D341Med (cell line): ENCODE measurements around the gene CENPX.

ENCODE experiments used
- DNase-seq: peaks from one replicate; pipeline ENCODE4 v3.0.0; 2012; ENCODE audit warnings: low spot score

Gene CENPX

DNA sequence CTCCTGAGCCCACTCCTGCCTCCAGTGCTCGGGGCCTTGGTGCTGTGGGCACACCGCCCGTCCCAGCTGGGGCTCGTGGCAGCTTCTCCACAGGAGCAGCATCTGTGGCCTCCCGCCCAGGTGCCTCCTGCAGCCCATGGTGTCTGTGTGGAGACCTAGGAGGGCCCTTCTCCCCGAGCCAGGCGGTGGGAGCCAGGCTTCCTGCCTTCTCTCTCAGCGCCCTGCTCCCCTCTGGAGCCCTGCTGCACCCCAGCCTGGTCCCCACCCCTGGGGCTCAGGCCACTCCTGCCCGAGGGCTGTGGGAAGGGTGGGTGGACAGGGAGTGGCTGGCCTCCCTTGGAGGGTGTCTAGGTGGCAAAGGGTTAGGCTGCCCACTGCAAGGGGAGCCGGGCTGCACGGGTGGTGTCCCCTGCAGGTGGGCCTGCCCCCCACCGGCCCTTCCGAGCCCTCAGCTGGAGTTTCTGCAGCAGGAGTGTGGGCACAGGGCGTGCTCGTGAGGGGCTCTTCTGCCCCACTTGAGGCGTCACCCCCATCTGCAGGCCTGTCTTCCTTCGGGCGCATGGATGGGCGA, 11.0 kb downstream of the CENPX start:
- no peak for DNase-seq

- DNase-seq, result no peak
These were observed 11.8 kb downstream of the CENPX start for GRCh38 chr17:82010575-82011525.

DNA sequence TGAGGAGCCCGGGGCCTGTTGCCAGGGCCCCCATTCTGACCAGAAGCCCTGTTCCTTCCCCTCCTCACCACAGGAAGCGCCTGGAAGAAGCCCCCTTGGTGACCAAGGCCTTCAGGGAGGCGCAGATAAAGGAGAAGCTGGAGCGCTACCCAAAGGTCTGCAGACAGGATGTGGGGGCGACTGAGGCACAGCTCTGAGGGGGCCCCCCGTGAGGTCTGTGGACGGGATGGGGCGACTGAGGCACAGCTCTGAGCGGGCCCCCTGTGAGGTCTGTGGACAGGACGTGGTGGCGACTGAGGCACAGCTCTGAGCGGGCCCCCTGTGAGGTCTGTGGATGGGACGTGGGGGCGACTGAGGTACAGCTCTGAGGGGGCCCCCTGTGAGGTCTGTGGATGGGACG, 13.3 kb downstream of the CENPX start:
- DNase-seq, result no peak

GRCh38 chr17:82008941-82009405, 13.7 kb downstream of the CENPX start:
- no peak for DNase-seq

- no peak for DNase-seq
These were observed 14.3 kb downstream of the CENPX start for GRCh38 chr17:82008258-82008940.

DNA sequence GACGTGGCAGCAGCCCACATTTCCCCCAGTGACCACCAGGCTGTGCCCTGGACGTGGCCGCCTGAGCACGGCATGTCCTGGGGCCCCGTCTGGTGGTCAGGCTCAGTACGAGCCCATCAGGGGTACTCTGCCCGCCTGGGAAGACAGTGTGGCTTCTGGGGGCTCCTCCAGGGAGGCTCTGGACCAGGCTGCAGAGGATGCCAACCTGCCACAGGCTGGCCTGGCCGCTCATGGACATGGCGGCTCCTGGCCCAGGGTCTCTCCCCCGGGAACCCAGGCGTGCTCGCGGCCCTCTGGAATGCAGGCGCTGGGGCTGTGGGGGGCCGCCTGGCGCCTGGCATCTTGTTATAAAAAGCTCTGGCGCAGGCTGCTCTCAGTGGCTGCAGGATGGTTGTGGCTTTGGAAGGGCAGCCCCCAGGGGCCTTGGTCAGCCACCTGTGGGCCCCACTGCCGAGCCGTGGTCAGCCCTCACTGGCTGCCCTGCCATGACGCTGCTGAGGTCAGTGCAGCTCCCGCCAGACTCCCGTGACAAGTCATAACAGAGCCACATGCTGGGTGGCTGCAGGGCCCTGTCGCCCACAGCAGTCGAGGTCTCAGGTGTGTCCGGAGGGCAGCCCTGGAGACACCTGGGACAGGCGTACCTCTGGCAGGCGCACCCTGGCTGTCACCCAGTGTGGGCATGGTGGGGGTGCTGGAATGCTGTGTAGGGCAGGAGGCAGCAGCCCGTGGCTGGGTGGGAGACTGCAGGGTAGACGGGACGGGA, 15.0 kb downstream of the CENPX start:
- DNase-seq, result no peak

GRCh38 chr17:82007228-82007494, 15.5 kb downstream of the CENPX start:
- no peak for DNase-seq

GRCh38 chr17:82006468-82007227, 16.0 kb downstream of the CENPX start:
- DNase-seq, result no peak

- no peak for DNase-seq
These were observed 16.9 kb downstream of the CENPX start for GRCh38 chr17:82005701-82006348.

DNA sequence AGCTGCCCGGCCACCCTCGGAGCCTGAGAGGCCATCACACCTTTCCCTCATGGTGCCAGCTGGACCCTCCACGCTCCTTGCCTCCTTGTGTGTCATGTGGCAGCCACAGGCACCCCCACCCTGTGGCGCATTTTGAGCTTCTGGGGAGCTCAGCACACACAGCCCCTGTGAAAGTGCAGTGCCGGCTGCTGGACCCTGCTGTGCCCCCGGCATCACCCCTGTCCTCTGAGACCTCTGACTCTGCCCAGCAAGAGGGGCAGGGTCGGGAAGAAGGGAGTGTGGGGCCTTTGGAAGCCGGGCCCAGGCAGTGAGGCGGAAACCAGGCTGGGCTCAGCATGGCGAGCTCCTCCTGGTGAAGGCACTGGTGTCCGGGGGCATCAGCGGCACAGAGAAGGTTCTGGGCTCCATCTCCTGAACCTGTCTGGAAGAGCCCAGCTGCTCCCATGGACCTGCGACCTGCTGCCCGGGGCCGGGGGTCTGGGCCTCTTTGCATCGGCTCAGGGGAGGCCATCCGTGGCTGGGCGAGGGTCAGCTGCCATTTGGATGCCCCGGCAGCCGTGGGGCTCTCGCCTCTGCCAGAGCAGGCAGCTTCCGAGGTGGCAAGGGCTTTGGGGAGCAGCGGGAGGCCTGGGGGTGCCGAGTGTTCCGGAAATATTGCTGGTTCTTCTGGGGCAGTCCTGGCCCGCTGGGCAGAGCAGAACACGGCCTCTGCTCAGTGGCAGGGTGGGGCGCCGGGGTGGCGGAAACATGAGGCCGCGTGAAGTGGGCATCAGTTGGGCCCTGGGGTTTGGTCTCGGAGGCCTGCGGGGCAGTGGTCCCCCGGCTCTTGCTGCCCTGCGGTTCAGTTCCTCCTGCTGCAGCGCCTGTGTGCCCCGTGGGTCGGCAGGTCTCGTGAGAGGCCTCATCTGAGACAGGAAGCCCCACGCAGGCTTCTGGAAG, 17.9 kb downstream of the CENPX start:
- no peak for DNase-seq

DNA sequence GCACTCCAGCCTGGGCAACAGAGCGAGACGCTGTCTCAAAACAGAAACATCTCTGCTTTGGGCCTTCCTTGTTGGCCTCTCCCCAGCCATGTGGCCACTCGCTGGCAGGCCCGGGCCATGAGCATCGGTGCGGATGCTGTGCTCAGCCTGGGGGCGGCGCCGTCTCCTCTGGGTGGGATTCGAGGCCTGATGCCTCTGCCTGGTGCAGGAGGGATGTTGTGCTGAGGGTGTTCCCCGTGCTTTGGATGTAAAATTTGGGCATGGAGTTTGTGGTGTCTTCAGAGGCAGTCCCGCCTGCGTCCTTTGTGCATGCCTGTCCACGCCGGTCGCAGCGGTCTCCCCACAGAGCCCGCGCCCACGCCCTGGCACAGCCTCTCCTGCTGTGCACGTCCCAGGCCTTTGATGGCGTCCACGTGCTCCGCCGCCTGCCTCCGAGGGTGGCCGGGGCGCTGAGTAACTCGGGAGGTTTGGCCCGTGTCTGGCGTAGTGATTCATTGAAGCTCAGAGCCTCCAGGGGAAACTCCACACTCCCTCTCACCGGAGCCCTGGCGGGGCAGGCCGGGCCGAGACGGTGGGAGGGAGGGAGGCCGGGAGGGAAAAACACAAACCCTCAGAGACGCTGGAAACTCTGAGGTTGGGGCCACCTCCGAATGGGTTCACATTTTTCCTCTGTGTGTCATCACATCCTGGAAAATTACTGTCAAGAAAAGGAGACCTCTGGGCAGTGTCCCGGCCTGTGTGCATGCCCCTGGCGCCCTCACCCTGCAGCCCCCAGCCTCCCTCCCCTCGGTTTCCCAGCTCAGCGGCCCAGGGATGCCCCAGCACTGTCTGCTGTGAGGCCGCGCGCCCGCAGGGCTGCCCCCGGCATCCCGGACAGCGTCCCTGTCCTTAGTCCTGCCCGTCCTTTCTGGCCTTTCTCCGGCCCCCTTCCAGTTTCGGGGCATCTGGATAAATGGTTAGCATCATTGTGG, 19.0 kb downstream of the CENPX start:
- DNase-seq, result no peak

DNA sequence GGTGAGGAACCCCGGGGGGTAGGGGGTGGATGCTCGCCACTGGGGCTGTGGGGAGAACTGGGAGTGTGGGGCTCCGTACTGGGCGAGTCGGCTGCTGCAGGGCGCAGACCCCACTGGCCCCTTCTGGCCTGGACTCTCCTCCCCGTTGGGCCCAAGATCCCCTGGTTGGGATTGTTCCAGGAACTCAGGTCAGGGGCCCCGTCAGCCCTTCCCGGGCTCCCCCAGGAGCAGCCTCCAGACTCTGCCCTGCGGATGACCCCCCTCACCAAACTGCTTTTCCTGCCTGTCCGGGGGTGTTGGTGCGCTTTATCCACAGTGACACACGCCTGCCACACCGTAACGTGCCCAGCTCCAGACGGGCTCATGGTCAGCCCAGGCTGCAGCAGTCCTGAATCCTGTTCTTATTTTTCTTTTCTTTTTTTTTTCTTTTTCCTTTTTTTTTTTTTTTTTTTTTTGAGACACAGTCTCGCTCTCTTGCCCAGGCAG, 21.1 kb downstream of the CENPX start:
- no peak for DNase-seq

GRCh38 chr17:82000803-82001570, 21.7 kb downstream of the CENPX start:
- no peak for DNase-seq

DNA sequence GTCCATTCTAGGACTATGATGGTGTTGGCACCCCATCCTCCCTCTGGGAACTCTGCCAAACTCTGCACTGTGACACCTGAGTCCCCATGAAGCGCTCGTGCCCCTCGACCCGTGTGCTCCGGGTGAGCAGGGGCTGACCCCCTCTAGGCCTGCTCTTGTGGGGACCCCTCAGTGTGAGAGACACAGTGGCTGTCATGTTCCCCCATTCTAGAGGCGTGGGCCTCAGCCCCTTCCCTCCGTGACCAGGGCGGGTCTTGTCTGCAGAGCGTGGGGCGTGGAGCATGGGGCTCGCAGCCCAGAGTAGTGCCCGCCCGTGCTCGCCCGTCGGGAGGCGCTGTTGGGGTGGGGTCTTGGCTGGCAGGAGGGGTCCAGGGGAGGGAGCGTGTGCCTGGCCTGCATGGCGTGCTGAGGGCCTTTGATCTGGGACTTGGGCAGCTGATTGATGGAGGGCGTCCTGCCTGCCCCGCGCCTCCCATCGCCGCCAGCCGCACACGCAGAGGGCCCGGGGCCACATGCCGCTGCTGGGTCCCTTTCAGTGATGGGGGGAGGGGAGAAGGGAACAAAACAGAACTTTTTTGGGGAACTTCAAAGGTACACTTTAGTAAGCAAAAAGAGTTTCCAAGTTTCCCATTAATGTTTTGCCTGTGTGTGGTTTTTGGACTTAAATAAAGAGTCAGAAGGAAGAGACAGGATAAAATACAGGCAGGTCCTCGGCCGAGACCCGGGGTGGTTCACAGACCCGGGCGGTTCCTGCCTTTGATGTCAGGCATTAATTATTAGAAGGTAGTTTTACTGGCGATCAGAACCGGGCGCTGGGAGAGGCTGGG, 22.5 kb downstream of the CENPX start:
- DNase-seq, result no peak

DNA sequence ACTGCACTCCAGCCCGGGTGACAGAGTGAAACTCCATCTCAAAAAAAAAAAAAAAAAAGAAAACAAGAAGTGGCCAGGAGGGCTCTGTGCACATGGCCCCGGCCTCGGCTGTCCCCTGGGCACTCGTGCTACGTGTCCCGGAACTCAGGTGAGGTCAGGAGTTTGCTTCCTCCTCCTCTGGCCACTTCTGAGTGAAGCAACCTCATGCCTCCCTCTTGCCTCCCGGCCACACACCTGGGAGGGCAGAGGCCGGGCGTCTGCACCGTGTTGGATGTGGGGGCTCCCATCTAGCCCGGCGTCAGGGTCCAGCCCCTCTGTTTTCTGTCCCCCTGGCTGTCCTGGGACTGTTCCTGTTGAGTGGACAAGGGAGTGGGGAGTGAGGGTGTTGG, 23.1 kb downstream of the CENPX start:
- DNase-seq, result no peak

DNA sequence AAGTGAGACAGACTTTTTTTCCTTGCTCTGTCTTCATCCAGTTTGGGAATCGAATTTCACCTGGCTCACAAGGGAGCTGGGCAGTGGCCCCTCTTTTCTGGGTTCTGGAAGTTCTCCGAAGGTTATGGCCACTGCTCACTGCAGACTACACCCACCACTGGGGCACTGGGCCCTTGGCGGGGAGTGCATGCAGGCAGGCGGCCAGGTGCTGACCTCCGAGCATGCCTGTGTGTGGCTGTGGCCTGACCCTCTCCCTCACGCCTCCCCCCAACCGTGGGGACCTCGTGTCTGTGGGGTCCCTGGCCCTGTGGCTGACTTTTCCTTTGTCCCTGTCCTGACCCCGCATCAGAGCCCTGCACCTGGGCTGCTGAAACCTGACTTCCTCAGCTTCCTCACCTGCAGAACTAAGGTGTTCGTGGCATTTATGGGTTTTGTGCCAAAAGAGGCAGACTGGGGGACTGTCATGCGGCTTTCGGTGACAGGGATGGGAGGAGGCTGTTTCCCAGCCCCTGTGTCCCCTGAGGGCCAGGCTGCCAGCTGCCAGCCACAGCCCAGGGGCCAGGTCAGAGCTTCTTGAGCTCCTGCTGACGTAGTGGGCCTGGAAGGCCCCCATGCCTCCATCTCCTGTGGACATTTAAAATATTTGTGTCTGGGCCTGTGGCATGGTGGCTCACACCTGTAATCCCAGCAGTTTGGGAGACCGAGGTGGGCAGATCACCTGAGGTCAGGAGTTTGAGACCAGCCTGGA, 23.8 kb downstream of the CENPX start:
- no peak for DNase-seq
